T-cell (primary cell): ENCODE results near the gene PUSL1. TPM values are rescaled to one million over a fixed set of nuclear protein-coding genes. Genes with fewer than 3 reads are reported as not detected.

Experiments
- ATAC-seq, 4 experiments: fragments of 200-7000 bp in 3 of 4; fragments of 150-1000 bp in 1 of 4; cut with Tn5 transposase; replicated peaks in 1 of 4; 1 replicate in 3 of 4; 2 replicates in 1 of 4; pipeline ENCODE4 v1.10.0; 2021; ENCODE audit warnings: moderate library complexity in 3 of 4, mild to moderate bottlenecking in 2 of 4, moderate number of reproducible peaks in 1 of 4
- CTCF ChIA-PET, 2 donors: fragments of 300-600 bp; sonication (Branson Sonifier 250); formaldehyde crosslinking; loops; one replicate each; lab custom pipeline; 2022; ENCODE audit warnings: antibody characterized with exemption in 2 of 2; lab: Charles Lee
- POLR2A ChIA-PET, 2 donors: fragments of 300-600 bp; sonication (Branson Sonifier 250); formaldehyde crosslinking; loops; one replicate each; lab custom pipeline; 2022; ENCODE audit warnings: antibody characterized with exemption in 2 of 2; lab: Charles Lee
- DNase-seq, 35 experiments: peaks; one replicate each; pipeline versions ENCODE4 v3.0.0 to v3.0.0-alpha.2; 2013 to 2023
- H3K27ac ChIP-seq: one replicate; pipeline ENCODE4 v1.5.1; 2013; ENCODE audit warnings: low read length
- H3K27me3 ChIP-seq, 2 experiments: replicated peaks in 1 of 2; 1 replicate in 1 of 2; 2 replicates in 1 of 2; pipeline versions ENCODE4 v1.6.1 to v1.7.0; 2013; ENCODE audit warnings: low read length in 1 of 2, mixed read lengths in 1 of 2; ENCODE audit not compliant: control insufficient read depth in 2 of 2, insufficient read depth in 2 of 2; ENCODE audit errors: extremely low read depth in 1 of 2
- H3K36me3 ChIP-seq, 2 donors: 1 replicate in 1 of 2; 2 replicates in 1 of 2; pipeline versions ENCODE4 v1.6.1 to v1.7.0; 2013; ENCODE audit warnings: low read length in 1 of 2; ENCODE audit not compliant: control insufficient read depth in 2 of 2, insufficient read depth in 1 of 2; ENCODE audit errors: extremely low read depth in 1 of 2
- H3K4me1 ChIP-seq, 2 experiments: 1 replicate in 1 of 2; 2 replicates in 1 of 2; pipeline versions ENCODE4 v1.6.1 to v1.7.0; 2013; ENCODE audit warnings: low read length in 2 of 2, mixed read lengths in 1 of 2; ENCODE audit not compliant: insufficient read depth in 2 of 2, control insufficient read depth in 1 of 2; ENCODE audit errors: extremely low read depth in 1 of 2
- H3K4me3 ChIP-seq, 2 donors: 1 replicate in 1 of 2; 2 replicates in 1 of 2; pipeline versions ENCODE4 v1.5.1 to v1.7.0; 2013; ENCODE audit warnings: mild to moderate bottlenecking in 2 of 2, low read length in 1 of 2, moderate library complexity in 1 of 2; ENCODE audit not compliant: control insufficient read depth in 1 of 2; ENCODE audit errors: extremely low read depth in 1 of 2
- H3K9me3 ChIP-seq: 2 replicates; pipeline ENCODE4 v1.7.0; 2013
- H3K27ac Mint-ChIP-seq, 2 donors: one replicate each; pipeline ENCODE4 v1.8.0; 2020 to 2021; ENCODE audit warnings: mild to moderate bottlenecking in 2 of 2, mixed read lengths in 2 of 2
- H3K27me3 Mint-ChIP-seq, 2 donors: one replicate each; pipeline ENCODE4 v1.8.0; 2021 to 2022; ENCODE audit warnings: mixed read lengths in 2 of 2
- H3K36me3 Mint-ChIP-seq: one replicate; pipeline ENCODE4 v1.8.0; 2021; ENCODE audit warnings: mixed read lengths
- H3K4me1 Mint-ChIP-seq, 3 donors: one replicate each; pipeline ENCODE4 v1.8.0; 2020 to 2022; ENCODE audit warnings: mixed read lengths in 3 of 3, mild to moderate bottlenecking in 1 of 3
- H3K4me3 Mint-ChIP-seq, 3 donors: one replicate each; pipeline ENCODE4 v1.8.0; 2020 to 2022; ENCODE audit warnings: mild to moderate bottlenecking in 3 of 3, mixed read lengths in 3 of 3, moderate library complexity in 3 of 3
- H3K9me3 Mint-ChIP-seq, 3 donors: one replicate each; pipeline ENCODE4 v1.8.0; 2020 to 2022; ENCODE audit warnings: mixed read lengths in 3 of 3
- WGBS: methylation state at CpG from one replicate; pipeline ENCODE4 v1.1.5; 2013; ENCODE audit warnings: missing lambda C conversion rate; ENCODE audit not compliant: insufficient coverage; 5-methylcytosine and 5-hydroxymethylcytosine counted together
- total RNA-seq, 35 experiments: library from RNA in 6 of 35; stranded (reverse) in 6 of 35; fragments of 120-200 nt in 1 of 35; gene quantifications; one replicate each; pipeline versions ENCODE4 v1.2.1 to v1.2.4 and lab custom pipeline; 2013 to 2026

Gene PUSL1
- total RNA-seq, 5 donors from 2014 or later (not counting 1 experiment from before 2014, with no cell fraction given), result 16.7 to 26.4 (median 22.6) TPM

DNA sequence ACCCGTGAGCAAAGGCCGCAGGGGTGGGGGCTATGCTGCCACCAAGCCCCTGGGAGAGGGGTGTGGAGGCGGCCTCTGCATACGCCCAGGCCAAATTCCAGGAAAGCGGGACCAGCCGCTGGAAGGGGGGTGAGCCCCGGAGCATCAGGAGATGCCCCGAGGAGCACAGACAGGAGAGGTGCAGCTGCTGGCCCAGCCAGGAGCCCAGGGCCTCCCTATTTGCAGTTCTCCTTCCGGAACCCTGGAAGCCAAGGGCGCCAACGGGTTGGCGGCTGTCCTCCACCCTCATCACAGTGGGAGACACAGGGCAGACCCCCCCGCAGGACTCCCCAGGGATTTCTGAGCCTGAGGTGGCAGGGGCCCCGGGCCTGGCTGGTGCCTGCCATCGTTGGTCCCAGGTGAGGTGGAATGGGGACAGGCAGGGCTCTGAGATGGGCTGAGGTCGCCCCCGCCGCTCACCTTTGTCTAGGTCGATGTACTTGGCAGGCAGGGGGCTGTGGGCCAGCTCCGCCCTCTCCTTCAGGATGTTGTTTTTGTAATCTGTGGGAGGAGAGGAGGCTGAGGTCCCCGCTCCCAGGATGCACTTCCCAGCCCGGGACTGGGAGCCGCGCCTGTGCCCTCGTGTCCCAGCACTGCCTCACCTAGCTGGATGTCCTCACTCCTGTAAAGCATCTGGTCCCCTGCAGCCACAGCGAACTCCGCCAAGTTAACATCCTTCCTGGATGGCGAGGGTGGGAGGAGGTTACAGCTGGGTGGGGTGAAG is 45.2 kb downstream of the PUSL1 start:
- peak overlapping the region in 1 of 3 donors; percentile 51 for H3K4me3 Mint-ChIP-seq
- no peak overlapping the region for H3K4me3 ChIP-seq

DNA sequence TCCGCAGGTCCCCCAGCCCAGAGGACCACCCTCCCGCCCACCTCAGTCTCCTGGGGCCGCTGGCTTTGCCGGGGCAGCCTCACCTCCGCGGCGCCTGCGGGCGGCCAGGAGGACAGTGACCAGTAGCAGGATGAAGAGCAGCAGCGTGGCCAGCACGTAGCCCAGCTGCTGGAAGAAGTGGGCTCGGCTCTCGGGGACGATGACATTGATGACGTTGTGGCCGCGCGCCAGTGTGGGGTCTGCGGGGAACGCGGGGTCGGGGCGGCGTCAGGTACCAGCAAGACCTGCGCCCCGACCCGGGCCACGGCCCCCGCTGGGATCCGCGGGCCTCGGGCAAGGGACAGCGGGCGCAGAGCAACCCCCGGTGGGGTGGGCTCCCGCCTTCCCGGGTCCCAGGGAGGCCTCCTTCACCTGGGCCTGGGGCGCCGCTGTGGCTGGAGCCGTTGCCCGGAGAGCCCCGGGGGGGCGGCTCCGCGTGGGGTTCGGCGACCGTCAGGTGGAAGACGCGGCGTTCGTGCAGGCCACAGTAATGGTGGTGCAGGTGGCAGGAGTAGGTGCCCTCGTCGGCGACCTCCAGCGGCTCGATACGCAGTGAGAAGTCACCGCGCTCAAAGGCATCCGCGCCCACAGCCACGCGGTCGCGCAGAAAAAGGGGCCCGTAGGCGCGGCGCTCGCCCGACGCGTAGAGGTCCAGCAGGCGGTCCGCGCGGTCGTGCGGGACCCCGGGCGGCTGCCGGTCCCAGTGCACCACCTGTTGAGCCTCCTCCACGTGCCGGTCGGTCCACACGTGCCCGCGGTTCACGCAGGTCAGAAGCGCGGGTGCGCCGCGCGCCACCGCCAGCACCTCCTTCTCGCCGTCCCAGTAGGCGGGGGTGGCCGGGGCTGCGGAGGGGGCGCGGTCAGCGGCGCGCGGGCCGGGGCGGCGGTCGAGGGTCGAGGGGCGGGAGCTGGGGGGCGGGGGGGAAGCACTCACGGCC is 46.2 kb downstream of the PUSL1 start:
- CTCF ChIA-PET, result no interaction called here
- Histone ChIP-seq H3K4me3 (peak overlapping the region in 1 of 2 donors; percentile 21), H3K36me3 (no peaks in the 10 kb centered on the region), H3K27ac (no peak overlapping the region), H3K4me1 (peaks cover 11 to 56% of the 10 kb centered on the region in 2 experiments), H3K27me3 (peaks cover 0 to 71% of the 10 kb centered on the region in 2 experiments), H3K9me3 (no peaks in the 10 kb centered on the region)
- ATAC-seq (peak; percentile 19 to 38 (median 30)), DNase-seq (peak in 3 of 35 experiments; percentile 35 to 55 (median 44))
- Mint-ChIP-seq H3K4me1 (peaks cover 17 to 30% (median 20%) of the 10 kb centered on the region in 3 donors), H3K27me3 (peaks cover 7 to 31% of the 10 kb centered on the region in 2 donors), H3K36me3 (no peaks in the 10 kb centered on the region), H3K9me3 (no peaks in the 10 kb centered on the region), H3K4me3 (peak overlapping the region; percentile 31 to 51 (median 34)), H3K27ac (no peak overlapping the region)
- 14% methylated on average over 85 of the region's 116 CpGs for WGBS
- POLR2A ChIA-PET, result no interaction called here

More for the DNA sequence above, 45.2 kb downstream of the PUSL1 start:
- Histone ChIP-seq H3K27me3 (peaks cover 0 to 61% of the 10 kb centered on the region in 2 experiments), H3K27ac (no peak overlapping the region), H3K4me1 (peaks cover 5 to 47% of the 10 kb centered on the region in 2 experiments), H3K36me3 (no peaks in the 10 kb centered on the region), H3K9me3 (no peaks in the 10 kb centered on the region)
- no peak for DNase-seq
- peaks cover 7 to 28% of the 10 kb centered on the region in 2 donors for H3K27me3 Mint-ChIP-seq
- ChIA-PET CTCF (no interaction called here), POLR2A (no interaction called here)
- ATAC-seq, result no peak
- H3K36me3 Mint-ChIP-seq, result no peaks in the 10 kb centered on the region
- no peaks in the 10 kb centered on the region for H3K9me3 Mint-ChIP-seq
- 30% methylated on average over 21 of the region's 28 CpGs for WGBS
- H3K27ac Mint-ChIP-seq, result no peak overlapping the region
- peaks cover 11 to 22% (median 12%) of the 10 kb centered on the region in 3 donors for H3K4me1 Mint-ChIP-seq

GRCh38 chr1:1355416-1355815 is 47.0 kb downstream of the PUSL1 start:
- ATAC-seq, result peak in 2 of 4 experiments; percentile 5 to 14
- Histone ChIP-seq H3K27ac (no peak overlapping the region), H3K27me3 (peaks cover 0 to 79% of the 10 kb centered on the region in 2 experiments), H3K4me3 (no peak overlapping the region), H3K9me3 (no peaks in the 10 kb centered on the region), H3K36me3 (no peaks in the 10 kb centered on the region), H3K4me1 (peaks cover 11 to 63% of the 10 kb centered on the region in 2 experiments)
- no peaks in the 10 kb centered on the region for H3K36me3 Mint-ChIP-seq
- no peak for DNase-seq
- peaks cover 18 to 33% (median 22%) of the 10 kb centered on the region in 3 donors for H3K4me1 Mint-ChIP-seq
- H3K27ac Mint-ChIP-seq, result no peak overlapping the region
- CTCF ChIA-PET, result no interaction called here
- WGBS, result 4% methylated on average over 40 of the region's 52 CpGs
- H3K27me3 Mint-ChIP-seq, result peaks cover 7 to 31% of the 10 kb centered on the region in 2 donors
- no peaks in the 10 kb centered on the region for H3K9me3 Mint-ChIP-seq
- POLR2A ChIA-PET, result interaction anchor here in 1 of 2 donors (0.6 kb wide), 1 partner anchor 32 kb away, joined by 5 read pairs; no protein-coding TSS in a partner anchor
- no peak overlapping the region for H3K4me3 Mint-ChIP-seq

GRCh38 chr1:1356166-1356795 is 47.9 kb downstream of the PUSL1 start:
- Histone ChIP-seq H3K27me3 (peaks cover 0 to 86% of the 10 kb centered on the region in 2 experiments), H3K4me3 (no peak overlapping the region), H3K27ac (no peak overlapping the region), H3K4me1 (peaks cover 11 to 65% of the 10 kb centered on the region in 2 experiments), H3K36me3 (no peaks in the 10 kb centered on the region), H3K9me3 (no peaks in the 10 kb centered on the region)
- Mint-ChIP-seq H3K36me3 (no peaks in the 10 kb centered on the region), H3K27me3 (peaks cover 7 to 35% of the 10 kb centered on the region in 2 donors), H3K4me1 (peaks cover 18 to 36% (median 22%) of the 10 kb centered on the region in 3 donors), H3K27ac (no peak overlapping the region), H3K4me3 (no peak overlapping the region), H3K9me3 (no peaks in the 10 kb centered on the region)
- DNase-seq (no peak), ATAC-seq (no peak)
- 59% methylated on average over 6 of the region's 8 CpGs for WGBS
- POLR2A ChIA-PET, result no interaction called here
- CTCF ChIA-PET, result no interaction called here

- no peak overlapping the region for H3K27ac ChIP-seq
- DNase-seq (no peak), ATAC-seq (no peak)
- ChIA-PET CTCF (no interaction called here), POLR2A (no interaction called here)
- peaks cover 11 to 59% of the 10 kb centered on the region in 2 experiments for H3K4me1 ChIP-seq
- Mint-ChIP-seq H3K27ac (no peak overlapping the region), H3K4me1 (peaks cover 18 to 36% (median 22%) of the 10 kb centered on the region in 3 donors), H3K9me3 (no peaks in the 10 kb centered on the region), H3K27me3 (peaks cover 7 to 35% of the 10 kb centered on the region in 2 donors), H3K4me3 (peak overlapping the region in 1 of 3 donors; percentile 16), H3K36me3 (no peaks in the 10 kb centered on the region)
- no peaks in the 10 kb centered on the region for H3K36me3 ChIP-seq
- WGBS, result 74% methylated on average over 26 of the region's 26 CpGs
- no peaks in the 10 kb centered on the region for H3K9me3 ChIP-seq
- no peak overlapping the region for H3K4me3 ChIP-seq
- H3K27me3 ChIP-seq, result peaks cover 0 to 83% of the 10 kb centered on the region in 2 experiments
Observed at GRCh38 chr1:1356796-1357401, 48.5 kb downstream of the PUSL1 start.
